Esophagus squamous epithelium (tissue), 5 donors: Measurements from ENCODE around the gene SORL1-AS1.

ENCODE experiments used
- DNase-seq: peaks from one replicate; lab custom pipeline; 2025; lab: John Stamatoyannopoulos, UW
- H3K27ac ChIP-seq, 4 donors: fragments of 200-600 bp; sonication (generic); one replicate each; pipeline ENCODE4 v1.5.1; 2016 to 2019; ENCODE audit warnings: mild to moderate bottlenecking in 1 of 4
- H3K27me3 ChIP-seq, 4 donors: fragments of 200-600 bp; sonication (generic); 1 replicate in 3 of 4; 2 replicates in 1 of 4; pipeline versions ENCODE4 v1.5.1 to v1.6.0; 2017 to 2021; ENCODE audit warnings: antibody characterized with exemption in 1 of 4
- H3K36me3 ChIP-seq, 3 donors: fragments of 200-600 bp; sonication (generic); one replicate each; pipeline ENCODE4 v1.5.1; 2016 to 2019
- H3K4me1 ChIP-seq, 3 donors: fragments of 200-600 bp; sonication (generic); one replicate each; pipeline ENCODE4 v1.5.1; 2017 to 2019
- H3K4me3 ChIP-seq, 4 donors: fragments of 200-600 bp; sonication (generic); 1 replicate in 3 of 4; 2 replicates in 1 of 4; pipeline ENCODE4 v1.5.1; 2016 to 2019; ENCODE audit warnings: mild to moderate bottlenecking in 2 of 4, moderate library complexity in 1 of 4
- H3K9me3 ChIP-seq, 3 donors: fragments of 200-600 bp; sonication (generic); one replicate each; pipeline ENCODE4 v1.5.1; 2016 to 2019
- POLR2A ChIP-seq, 4 donors: fragments of 450-650 bp; IDR thresholded peaks; one replicate each; pipeline ENCODE4 v1.6.1; 2017; ENCODE audit warnings: antibody characterized with exemption in 4 of 4, mild to moderate bottlenecking in 4 of 4, moderate library complexity in 3 of 4
- WGBS, 2 donors: methylation state at CpG; one replicate each; pipeline ENCODE4 v1.1.5; 2018; 5-methylcytosine and 5-hydroxymethylcytosine counted together
- intact Hi-C: fragments of 100-400 bp; cut with DNase I; formaldehyde crosslinking; loops from one replicate; pipeline ENCODE4 v1.15.0; 2022
- TF ChIP-seq, protein P1 (sequence below), 6 experiments: fragments of 450-650 bp in 4 of 6; fragments of 200-600 bp in 2 of 6; sonication (generic) in 2 of 6; IDR thresholded peaks; one replicate each; pipeline ENCODE4 v1.5.1; 2016 to 2019; ENCODE audit warnings: antibody characterized with exemption in 6 of 6, mild to moderate bottlenecking in 4 of 6, moderate library complexity in 4 of 6
- donor health status: DM: yes; HTN: yes; CAD: no.

The SORL1-AS1 gene

DNA sequence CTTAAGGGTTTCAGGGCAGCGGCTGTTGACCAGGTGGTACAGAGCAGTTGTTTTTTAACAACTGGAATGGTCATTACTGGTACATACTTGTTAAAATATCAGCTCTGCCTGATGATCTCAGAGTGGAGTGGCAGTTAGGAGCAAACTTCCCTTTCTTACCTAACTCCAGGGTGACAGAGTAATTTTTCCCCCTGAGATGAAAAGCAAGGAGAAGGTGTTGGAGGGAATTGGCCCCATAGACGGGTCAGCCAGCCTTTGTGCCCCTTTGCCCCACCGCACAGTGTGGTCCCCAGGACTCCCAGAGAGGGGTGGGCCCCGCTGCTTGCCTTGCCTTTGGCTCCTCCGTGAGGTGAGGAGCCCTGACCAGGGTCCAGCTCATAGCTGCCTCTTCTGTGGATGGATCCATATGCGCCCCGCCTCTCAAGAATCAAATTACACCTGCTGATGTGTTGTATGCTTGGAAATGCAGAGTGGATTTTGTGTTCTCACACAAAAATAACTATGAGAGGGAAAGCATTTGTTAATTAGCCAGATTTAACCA lies 27.0 kb upstream of the SORL1-AS1 start:
- no peaks in the 10 kb centered on the region for H3K36me3 ChIP-seq
- no peak overlapping the region for H3K4me3 ChIP-seq
- 90 to 93% methylated on average over 4 to 5 of the region's 7 CpGs for WGBS, 2 donors
- no peaks in the 10 kb centered on the region for H3K9me3 ChIP-seq
- no peaks in the 10 kb centered on the region for H3K27me3 ChIP-seq
- DNase-seq, result no peak
- intact Hi-C loops, result no loop called here
- no peak overlapping the region for H3K27ac ChIP-seq
- TF ChIP-seq, protein P1, sequence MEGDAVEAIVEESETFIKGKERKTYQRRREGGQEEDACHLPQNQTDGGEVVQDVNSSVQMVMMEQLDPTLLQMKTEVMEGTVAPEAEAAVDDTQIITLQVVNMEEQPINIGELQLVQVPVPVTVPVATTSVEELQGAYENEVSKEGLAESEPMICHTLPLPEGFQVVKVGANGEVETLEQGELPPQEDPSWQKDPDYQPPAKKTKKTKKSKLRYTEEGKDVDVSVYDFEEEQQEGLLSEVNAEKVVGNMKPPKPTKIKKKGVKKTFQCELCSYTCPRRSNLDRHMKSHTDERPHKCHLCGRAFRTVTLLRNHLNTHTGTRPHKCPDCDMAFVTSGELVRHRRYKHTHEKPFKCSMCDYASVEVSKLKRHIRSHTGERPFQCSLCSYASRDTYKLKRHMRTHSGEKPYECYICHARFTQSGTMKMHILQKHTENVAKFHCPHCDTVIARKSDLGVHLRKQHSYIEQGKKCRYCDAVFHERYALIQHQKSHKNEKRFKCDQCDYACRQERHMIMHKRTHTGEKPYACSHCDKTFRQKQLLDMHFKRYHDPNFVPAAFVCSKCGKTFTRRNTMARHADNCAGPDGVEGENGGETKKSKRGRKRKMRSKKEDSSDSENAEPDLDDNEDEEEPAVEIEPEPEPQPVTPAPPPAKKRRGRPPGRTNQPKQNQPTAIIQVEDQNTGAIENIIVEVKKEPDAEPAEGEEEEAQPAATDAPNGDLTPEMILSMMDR (IDR thresholded peaks at IDR 0.05), result no peak
- no peak for TF ChIP-seq POLR2A (IDR thresholded peaks at IDR 0.05)
- H3K4me1 ChIP-seq, result peaks cover 5 to 57% (median 5%) of the 10 kb centered on the region in 3 donors

- H3K4me1 ChIP-seq, result peaks cover 5 to 57% (median 5%) of the 10 kb centered on the region in 3 donors
- intact Hi-C loops, result no loop called here
- H3K27ac ChIP-seq, result no peak overlapping the region
- no peak for DNase-seq
- H3K9me3 ChIP-seq, result no peaks in the 10 kb centered on the region
- H3K27me3 ChIP-seq, result no peaks in the 10 kb centered on the region
- WGBS, 2 donors, result 53 to 67% methylated on average over 18 to 22 of the region's 25 CpGs
- no peak overlapping the region for H3K4me3 ChIP-seq
- TF ChIP-seq POLR2A (IDR thresholded peaks at IDR 0.05), result no peak
- TF ChIP-seq, protein P1 (IDR thresholded peaks at IDR 0.05), result no peak
- no peaks in the 10 kb centered on the region for H3K36me3 ChIP-seq
These were observed 26.3 kb upstream of the SORL1-AS1 start for GRCh38 chr11:121478895-121479697.

DNA sequence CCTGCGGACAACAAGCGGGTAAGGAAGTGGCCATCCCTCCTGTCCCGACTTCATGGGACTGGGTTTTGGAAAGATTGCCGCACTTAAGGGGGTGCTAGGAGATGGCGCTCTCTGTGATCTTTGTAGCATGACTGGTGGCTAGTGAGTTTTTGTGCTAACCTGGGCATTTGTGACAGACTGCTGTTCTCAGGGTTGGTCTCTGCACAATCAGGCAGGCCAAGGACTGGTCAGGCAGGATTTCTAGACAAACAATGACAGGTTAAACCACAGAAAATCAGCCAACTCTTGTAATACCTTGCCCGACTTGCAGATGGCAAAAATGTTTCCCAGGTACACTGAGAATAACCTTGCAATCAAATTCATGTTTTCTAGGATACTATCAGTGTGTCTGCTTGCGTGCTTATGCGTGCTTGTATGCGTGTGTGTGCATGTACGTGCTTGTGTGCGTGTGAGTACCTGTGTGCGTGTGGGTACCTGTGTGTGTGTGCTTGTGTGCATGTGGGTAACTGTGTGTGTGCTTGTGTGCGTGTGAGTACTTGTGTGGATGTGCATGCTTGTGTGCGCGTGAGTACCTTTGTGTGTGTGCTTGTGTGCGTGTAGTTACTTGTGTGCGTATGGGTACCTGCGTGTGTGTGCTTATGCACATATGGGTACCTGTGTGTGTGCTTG lies 25.6 kb upstream of the SORL1-AS1 start:
- intact Hi-C loops, result no loop called here
- no peak overlapping the region for H3K4me3 ChIP-seq
- no peaks in the 10 kb centered on the region for H3K36me3 ChIP-seq

DNA sequence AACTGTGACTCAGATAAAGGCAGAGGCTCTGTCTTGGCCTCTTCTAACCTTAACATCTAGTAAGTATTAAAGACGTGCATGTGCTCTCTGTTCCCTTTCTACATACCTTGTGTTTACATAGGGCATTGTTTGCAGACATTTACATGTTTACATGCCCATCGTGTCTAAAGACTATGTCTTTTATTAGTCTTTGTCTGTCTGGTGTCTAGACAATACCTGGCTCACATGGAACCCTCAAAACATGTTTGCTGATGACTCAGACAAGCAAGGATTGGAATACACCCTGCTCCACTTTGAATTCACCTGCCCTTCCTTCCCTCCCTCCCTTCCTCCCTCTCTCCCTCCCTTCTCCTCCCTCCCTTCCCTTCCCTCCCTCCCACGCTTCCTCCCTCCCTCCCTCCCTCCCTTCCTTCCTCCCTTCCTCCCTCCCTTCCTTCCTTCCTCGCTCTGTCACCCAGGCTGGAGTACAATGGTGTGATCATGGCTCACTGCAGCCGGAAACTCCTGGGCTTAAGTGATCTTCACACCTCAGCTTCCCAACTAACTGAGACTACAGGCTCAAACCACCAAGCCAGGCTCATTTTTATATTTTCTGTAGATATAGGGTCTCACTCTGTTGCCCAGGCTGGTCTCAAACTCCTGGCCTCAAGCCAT lies 23.7 kb upstream of the SORL1-AS1 start:
- no peak for DNase-seq
- H3K27me3 ChIP-seq, result no peaks in the 10 kb centered on the region
- TF ChIP-seq, protein P1 (IDR thresholded peaks at IDR 0.05), result no peak
- TF ChIP-seq POLR2A (IDR thresholded peaks at IDR 0.05), result no peak
- H3K4me1 ChIP-seq, result peaks cover 5 to 68% (median 18%) of the 10 kb centered on the region in 3 donors
- H3K4me3 ChIP-seq, result no peak overlapping the region
- H3K36me3 ChIP-seq, result peaks cover 0 to under 1% (median 0%) of the 10 kb centered on the region in 3 donors
- 36 to 51% methylated on average over 4 to 5 of the region's 5 CpGs for WGBS, 2 donors
- H3K9me3 ChIP-seq, result no peaks in the 10 kb centered on the region
- intact Hi-C loops, result no loop called here
- peak overlapping the region in 3 of 4 donors; percentile 7 to 58 (median 57) for H3K27ac ChIP-seq

More for the DNA sequence above, 25.6 kb upstream of the SORL1-AS1 start:
- 76 to 82% methylated on average over 16 of the region's 18 CpGs for WGBS, 2 donors
- no peak for DNase-seq
- Histone ChIP-seq H3K4me1 (peaks cover 5 to 63% (median 9%) of the 10 kb centered on the region in 3 donors), H3K9me3 (no peaks in the 10 kb centered on the region), H3K27me3 (no peaks in the 10 kb centered on the region), H3K27ac (peak overlapping the region in 3 of 4 donors; percentile 31 to 58 (median 57))
- TF ChIP-seq, protein P1 (IDR thresholded peaks at IDR 0.05), result peak in 2 of 6 experiments; percentile 5 to 8
- TF ChIP-seq POLR2A (IDR thresholded peaks at IDR 0.05), result no peak
